Lower leg skin (tissue), 4 donors: Measurements from ENCODE around the gene CUL9. TPM values are rescaled to one million over a fixed set of nuclear protein-coding genes. Genes with fewer than 3 reads are reported as not detected.

Experiments
- DNase-seq, 2 donors: peaks; one replicate each; pipeline ENCODE4 v3.0.0-alpha.2; 2019; ENCODE audit warnings: low spot score in 2 of 2
- H3K4me3 ChIP-seq: fragments of 200-600 bp; sonication (generic); 2 replicates; pipeline ENCODE4 v1.5.1; 2017; ENCODE audit warnings: mild to moderate bottlenecking, low read depth; ENCODE audit not compliant: poor library complexity, severe bottlenecking
- CTCF ChIP-seq, 3 donors: fragments of 450-650 bp; IDR thresholded peaks; one replicate each; pipeline ENCODE4 v1.5.1; 2016; ENCODE audit warnings: antibody characterized with exemption in 3 of 3, mild to moderate bottlenecking in 3 of 3, moderate library complexity in 2 of 3
- POLR2A ChIP-seq, 2 donors: fragments of 450-650 bp; IDR thresholded peaks; one replicate each; pipeline ENCODE4 v1.6.1; 2016 to 2017; ENCODE audit warnings: antibody characterized with exemption in 2 of 2, mild to moderate bottlenecking in 1 of 2, moderate library complexity in 1 of 2
- WGBS, 2 donors: methylation state at CpG; one replicate each; pipeline ENCODE4 v1.1.5; 2018; 5-methylcytosine and 5-hydroxymethylcytosine counted together
- intact Hi-C: fragments of 100-400 bp; cut with DNase I; formaldehyde crosslinking; loops from one replicate; pipeline ENCODE4 v1.15.0; 2023; ENCODE audit warnings: low total_unique reads
- total RNA-seq, 4 donors: library from RNA; depleted of rRNA; stranded (reverse); fragments of >200 nt; gene quantifications; one replicate each; pipeline ENCODE4 v1.1.0, GENCODE V29; 2016

The CUL9 gene
- total RNA-seq, 4 donors from 2014 or later: 38.7 to 64.4 (median 47.4) TPM

- H3K4me3 ChIP-seq: no peak overlapping the region
- intact Hi-C loops: no loop called here
- WGBS, 2 donors: 86 to 89% methylated on average over 15 of the region's 15 CpGs
- TF ChIP-seq CTCF (IDR thresholded peaks at IDR 0.05) (no peak), POLR2A (IDR thresholded peaks at IDR 0.05) (no peak)
- no peak for DNase-seq
Measured at GRCh38 chr6:43254138-43254817, 72.3 kb downstream of the CUL9 start.

DNA sequence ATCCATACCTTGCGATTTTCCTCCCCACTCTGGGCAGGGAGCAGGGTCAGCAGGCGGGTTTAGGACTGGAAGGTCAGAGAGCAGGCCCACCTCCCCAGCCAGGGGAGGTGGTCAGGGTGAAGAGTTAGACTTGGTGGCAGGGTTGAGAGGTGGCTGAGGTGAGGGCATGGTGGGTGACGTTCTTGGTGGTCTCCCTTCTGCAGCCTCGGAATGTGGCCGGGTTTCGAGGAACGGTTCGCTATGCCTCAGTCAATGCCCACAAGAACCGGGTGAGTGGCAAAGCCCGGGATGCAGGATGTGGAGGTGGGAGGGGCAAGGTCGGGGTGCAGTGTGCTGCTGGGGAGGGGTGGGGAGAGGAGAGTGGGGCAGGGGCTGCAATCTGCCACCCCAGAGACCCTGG, 72.8 kb downstream of the CUL9 start:
- intact Hi-C loops: no loop called here
- DNase-seq: no peak
- no peak for TF ChIP-seq POLR2A (IDR thresholded peaks at IDR 0.05)
- WGBS, 2 donors: 83 to 87% methylated on average over 11 of the region's 11 CpGs
- H3K4me3 ChIP-seq: no peak overlapping the region

DNA sequence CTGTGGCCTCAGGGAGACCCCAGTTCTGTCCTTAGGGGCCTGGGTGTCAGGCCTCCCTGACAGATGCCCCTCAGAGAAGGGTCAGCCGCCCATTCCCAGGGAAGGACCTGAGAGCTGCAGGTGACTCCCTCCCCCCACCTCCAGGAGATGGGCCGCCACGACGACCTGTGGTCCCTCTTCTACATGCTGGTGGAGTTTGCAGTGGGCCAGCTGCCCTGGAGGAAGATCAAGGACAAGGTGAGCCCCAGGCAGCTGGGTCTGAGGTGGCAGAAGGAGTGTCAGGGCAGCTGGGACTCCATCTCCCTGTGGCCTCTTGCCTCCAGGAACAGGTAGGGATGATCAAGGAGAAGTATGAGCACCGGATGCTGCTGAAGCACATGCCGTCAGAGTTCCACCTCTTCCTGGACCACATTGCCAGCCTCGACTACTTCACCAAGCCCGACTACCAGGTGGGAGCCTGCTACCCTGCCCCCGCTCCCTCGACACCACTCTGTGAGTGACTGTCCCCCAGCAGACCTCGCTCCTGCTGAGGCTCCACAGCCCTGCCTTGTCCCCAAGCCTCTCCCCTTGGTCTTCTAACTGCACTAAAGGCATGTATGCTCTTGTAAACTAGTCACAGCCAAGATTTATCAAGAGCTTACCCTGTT, 73.5 kb downstream of the CUL9 start:
- no peak for DNase-seq
- no peak overlapping the region for H3K4me3 ChIP-seq
- whole genome bisulfite sequencing, 2 donors: 73 to 81% methylated on average over 8 to 11 of the region's 11 CpGs
- intact Hi-C loops: no loop called here
- TF ChIP-seq CTCF (IDR thresholded peaks at IDR 0.05) (no peak), POLR2A (IDR thresholded peaks at IDR 0.05) (no peak)

DNA sequence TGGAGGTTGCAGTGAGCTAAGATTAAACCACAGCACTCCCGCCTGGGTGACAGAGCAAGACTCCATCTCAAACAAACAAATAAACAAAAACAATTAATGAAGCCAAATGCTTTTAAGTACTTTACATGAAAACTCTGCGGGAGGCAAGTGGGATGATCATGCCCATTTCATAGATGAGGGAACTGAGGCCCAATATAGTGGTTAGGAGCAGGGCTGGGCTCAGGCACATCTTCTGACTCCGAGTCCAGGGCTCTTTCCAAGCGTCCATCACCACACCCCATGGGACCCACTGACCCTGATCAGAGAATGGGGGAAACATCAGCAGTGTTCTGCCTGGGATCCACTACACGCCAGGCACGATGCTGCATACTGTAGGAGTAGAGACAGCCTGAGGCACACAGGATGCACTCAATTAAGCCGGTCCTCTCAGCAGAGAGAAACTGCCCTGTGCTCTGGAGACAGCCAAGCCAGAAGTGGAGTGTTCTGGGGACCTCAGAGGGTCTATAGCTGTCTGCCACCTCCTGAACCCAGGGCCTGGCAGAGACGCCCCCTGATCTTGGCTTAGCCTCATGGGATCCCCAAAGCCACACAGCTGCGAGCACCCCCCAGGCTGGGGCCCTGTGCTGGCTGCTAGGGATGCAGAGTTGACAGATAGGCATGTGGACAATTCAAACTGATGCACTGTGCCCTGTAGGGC, 74.8 kb downstream of the CUL9 start:
- no peak overlapping the region for H3K4me3 ChIP-seq
- no peak for TF ChIP-seq POLR2A (IDR thresholded peaks at IDR 0.05)
- TF ChIP-seq CTCF (IDR thresholded peaks at IDR 0.05): no peak
- intact Hi-C loops: no loop called here
- DNase-seq: no peak
- 82 to 84% methylated on average over 9 of the region's 9 CpGs for WGBS, 2 donors

- no peak overlapping the region for H3K4me3 ChIP-seq
- intact Hi-C loops: no loop called here
- WGBS, 2 donors: 78 to 84% methylated on average over 12 of the region's 12 CpGs
- TF ChIP-seq CTCF (IDR thresholded peaks at IDR 0.05) (no peak), POLR2A (IDR thresholded peaks at IDR 0.05) (no peak)
- no peak for DNase-seq
Measured at GRCh38 chr6:43257367-43258145, 75.6 kb downstream of the CUL9 start.

GRCh38 chr6:43258180-43258579, 76.2 kb downstream of the CUL9 start:
- WGBS, 2 donors: 53 to 56% methylated on average over 4 of the region's 4 CpGs
- intact Hi-C loops: no loop called here
- H3K4me3 ChIP-seq: no peak overlapping the region
- TF ChIP-seq CTCF (IDR thresholded peaks at IDR 0.05): no peak
- no peak for TF ChIP-seq POLR2A (IDR thresholded peaks at IDR 0.05)
- no peak for DNase-seq
